Right ventricle myocardium superior (tissue), 1 donor: ENCODE results near the gene PPP1R15B. TPM values are rescaled to one million over a fixed set of nuclear protein-coding genes. Genes with fewer than 3 reads are reported as not detected.
A peak's percentile ranks its signal among the peaks of the same experiment; 100 is the strongest.

ENCODE experiments used
- ATAC-seq: fragments of 200-7000 bp; cut with Tn5 transposase; one replicate; pipeline ENCODE4 v1.9.1; 2020; ENCODE audit warnings: mild to moderate bottlenecking; ENCODE audit not compliant: poor library complexity
- DNase-seq: peaks from one replicate; pipeline ENCODE4 v3.0.0-alpha.2; 2020
- intact Hi-C: fragments of 100-400 bp; cut with DNase I; formaldehyde crosslinking; loops from one replicate; pipeline ENCODE4 v1.11.2; 2022
- total RNA-seq: library from RNA; stranded (reverse); fragmentation: NEBNext Ultra II Directional; extraction: Animal tissue kit (Norgen Biotek cat#: 25700); gene quantifications from one replicate; pipeline ENCODE4 v1.2.1, GENCODE V29; 2021
- donor health status: DM: no; HTN: yes; CAD: no; lungs with severe emphysema.

The PPP1R15B gene
- total RNA-seq, 1 donor from 2014 or later = 19.7 TPM

GRCh38 chr1:204446413-204447111 lies 34.9 kb upstream of the PPP1R15B start:
- ATAC-seq (peak; percentile 71), DNase-seq (peak; percentile 84)
- intact Hi-C loops = loop anchor here (2.0 kb wide), 1 partner anchor 56 kb away; no protein-coding TSS in a partner anchor

- DNase-seq (peak; percentile 64), ATAC-seq (no peak)
- intact Hi-C loops = loop anchor here (2.0 kb wide), 1 partner anchor 57 kb away; no protein-coding TSS in a partner anchor
Measured at GRCh38 chr1:204445860-204446412, 34.3 kb upstream of the PPP1R15B start.

- intact Hi-C loops = no loop called here
- DNase-seq (peak; percentile 17), ATAC-seq (no peak)
Measured at GRCh38 chr1:204443871-204444581, 32.4 kb upstream of the PPP1R15B start.

- intact Hi-C loops = no loop called here
- DNase-seq (no peak), ATAC-seq (no peak)
Measured at GRCh38 chr1:204443260-204443619, 31.6 kb upstream of the PPP1R15B start.

- intact Hi-C loops = no loop called here
Measured at GRCh38 chr1:204442376-204443259, 31.0 kb upstream of the PPP1R15B start.

GRCh38 chr1:204441558-204441957 lies 29.9 kb upstream of the PPP1R15B start:
- DNase-seq = no peak
- intact Hi-C loops = no loop called here
- no peak for ATAC-seq

More at GRCh38 chr1:204442376-204443259, 31.0 kb upstream of the PPP1R15B start:
- peak; percentile 35 for DNase-seq
- ATAC-seq = peak; percentile 34

GRCh38 chr1:204439621-204440375 lies 28.2 kb upstream of the PPP1R15B start:
- ATAC-seq = no peak
- intact Hi-C loops = no loop called here
- DNase-seq = no peak

- intact Hi-C loops = no loop called here
- DNase-seq (no peak), ATAC-seq (no peak)
Measured at GRCh38 chr1:204438628-204439027, 27.0 kb upstream of the PPP1R15B start.

- DNase-seq (no peak), ATAC-seq (no peak)
- intact Hi-C loops = no loop called here
Measured at GRCh38 chr1:204437796-204438570, 26.4 kb upstream of the PPP1R15B start.

GRCh38 chr1:204435872-204436271 lies 24.3 kb upstream of the PPP1R15B start:
- peak; percentile 13 for ATAC-seq
- DNase-seq = no peak
- intact Hi-C loops = no loop called here

- peak; percentile 79 for ATAC-seq
- intact Hi-C loops = no loop called here
Measured at GRCh38 chr1:204435381-204435831, 23.8 kb upstream of the PPP1R15B start.

GRCh38 chr1:204434116-204434755 lies 22.6 kb upstream of the PPP1R15B start:
- intact Hi-C loops = loop anchor here (5.0 kb wide), 1 partner anchor 68 kb away; no protein-coding TSS in a partner anchor
- ATAC-seq = no peak
- peak; percentile 36 for DNase-seq

More at GRCh38 chr1:204435381-204435831, 23.8 kb upstream of the PPP1R15B start:
- DNase-seq = no peak

GRCh38 chr1:204432708-204433107 lies 21.1 kb upstream of the PPP1R15B start:
- no peak for ATAC-seq
- intact Hi-C loops = loop anchor here (5.0 kb wide), 1 partner anchor 70 kb away; no protein-coding TSS in a partner anchor
- no peak for DNase-seq

- DNase-seq (peak; percentile 90), ATAC-seq (peak; percentile 71)
- intact Hi-C loops = loop anchor here (5.0 kb wide), 1 partner anchor 71 kb away; no protein-coding TSS in a partner anchor
Measured at GRCh38 chr1:204431310-204432184, 19.9 kb upstream of the PPP1R15B start.

- intact Hi-C loops = loop anchor here (5.0 kb wide), 1 partner anchor 73 kb away; no protein-coding TSS in a partner anchor
- peak; percentile 29 for DNase-seq
- ATAC-seq = no peak
Measured at GRCh38 chr1:204429746-204430145, 18.1 kb upstream of the PPP1R15B start.
